Right ventricle myocardium superior (tissue), 1 donor: ENCODE measurements around the gene FFAR1. TPM values are rescaled to one million over a fixed set of nuclear protein-coding genes. Genes with fewer than 3 reads are reported as not detected.

Experiments
- microRNA-seq: library from miRNA; unstranded; fragments of <30 nt; microRNA quantifications from one replicate; pipeline ENCODE4 v1.2.0, GENCODE V29; 2020
- total RNA-seq: library from RNA; stranded (reverse); fragmentation: NEBNext Ultra II Directional; extraction: Animal tissue kit (Norgen Biotek cat#: 25700); gene quantifications from one replicate; pipeline ENCODE4 v1.2.1, GENCODE V29; 2021
- donor health status: DM: no; HTN: yes; CAD: no; lungs with severe emphysema.

FFAR1 gene
- total RNA-seq, 1 donor from 2014 or later, result not detected

Small RNA genes lying within 50 kb of the gene (microRNA-seq; reads per million reads assigned to microRNA genes)
- not detected for gene MIR5196

Other genes with a start within 250 kb of the FFAR1 start
- gene FXYD3, start 232.1 kb upstream of the FFAR1 start, total RNA-seq, result 1.3 TPM
- 8.1 TPM for gene LGI4, start 212.8 kb upstream of the FFAR1 start, total RNA-seq
- 580 TPM for gene FXYD1, start 209.1 kb upstream of the FFAR1 start, total RNA-seq
- not detected for gene FXYD7, start 204.6 kb upstream of the FFAR1 start, total RNA-seq
- 20.9 TPM for gene FXYD5, start 193.2 kb upstream of the FFAR1 start, total RNA-seq
- gene FAM187B, start 119.2 kb upstream of the FFAR1 start, total RNA-seq, result not detected
- gene LSR, start 98.9 kb upstream of the FFAR1 start, total RNA-seq, result 4.5 TPM
- gene USF2, start 78.9 kb upstream of the FFAR1 start, total RNA-seq, result 141 TPM
- not detected for gene HAMP, start 65.4 kb upstream of the FFAR1 start, total RNA-seq
- not detected for gene MAG, start 55.7 kb upstream of the FFAR1 start, total RNA-seq
- 0.56 TPM for gene CD22, start 18.7 kb upstream of the FFAR1 start, total RNA-seq
- not detected for gene FFAR3, start 10.6 kb downstream of the FFAR1 start, total RNA-seq
- not detected for gene GPR42, start 23.2 kb downstream of the FFAR1 start, total RNA-seq
- gene FFAR2, start 100.4 kb downstream of the FFAR1 start, total RNA-seq, result 0.11 TPM
- not detected for gene KRTDAP, start 142.6 kb downstream of the FFAR1 start, total RNA-seq
- gene DMKN, start 165.7 kb downstream of the FFAR1 start, total RNA-seq, result 3.6 TPM
- not detected for gene SBSN, start 180.4 kb downstream of the FFAR1 start, total RNA-seq
- gene GAPDHS, start 185.6 kb downstream of the FFAR1 start, total RNA-seq, result not detected
- gene TMEM147, start 197.7 kb downstream of the FFAR1 start, total RNA-seq, result 75.7 TPM
- gene ATP4A, start 215.8 kb downstream of the FFAR1 start, total RNA-seq, result not detected
- not detected for gene PMIS2, start 238.3 kb downstream of the FFAR1 start, total RNA-seq